GM13977 (cell line): Measurements from ENCODE around the gene SBSN.

ENCODE experiments used
- DNase-seq: peaks from one replicate; pipeline ENCODE4 v3.0.0; 2012; ENCODE audit warnings: low spot score
- CTCF ChIP-seq: IDR thresholded peaks from 2 replicates; pipeline ENCODE4 v1.5.1; 2012; ENCODE audit warnings: mild to moderate bottlenecking, control low read depth; ENCODE audit not compliant: insufficient read depth; ENCODE audit errors: extremely low read depth, missing control alignments
- in situ Hi-C: fragments of 300-500 bp; cut with MboI; formaldehyde crosslinking; loops from one replicate; pipeline ENCODE4 v1.12.0; 2022; ENCODE audit warnings: low sequenced_read_pairs, low pct_unique_long_range_greater_than_20kb, mixed read lengths, inconsistent platforms; ENCODE audit not compliant: unreplicated experiment

SBSN gene

GRCh38 chr19:35549174-35549788 lies 21.2 kb upstream of the SBSN start:
- in situ Hi-C loops, result no loop called here
- peak; percentile 85 for DNase-seq
- peak; percentile 83 for TF ChIP-seq CTCF

GRCh38 chr19:35546532-35546931 lies 18.4 kb upstream of the SBSN start:
- no peak for TF ChIP-seq CTCF
- in situ Hi-C loops, result no loop called here
- no peak for DNase-seq

- in situ Hi-C loops, result no loop called here
- no peak for TF ChIP-seq CTCF
- DNase-seq, result peak; percentile 88
These were observed 17.8 kb upstream of the SBSN start for GRCh38 chr19:35545855-35546381.

- in situ Hi-C loops, result no loop called here
- peak; percentile 98 for DNase-seq
- TF ChIP-seq CTCF, result no peak
These were observed 17.1 kb upstream of the SBSN start, which contains the start of gene TMEM147 for GRCh38 chr19:35545001-35545854. TMEM147 (plus strand) TSS chr19:35545626; CDS start chr19:35545740, 114 bp downstream.

- DNase-seq, result no peak
- in situ Hi-C loops, result no loop called here
- TF ChIP-seq CTCF, result no peak
These were observed 16.1 kb upstream of the SBSN start for GRCh38 chr19:35544110-35544802.
